Embryonic facial prominence (tissue), 1 donor: ENCODE results near the gene FBXO36.

ENCODE experiments used
- DNase-seq: peaks from one replicate; pipeline ENCODE4 v3.0.0-alpha.2; 2016; ENCODE audit errors: extremely low spot score

The FBXO36 gene

GRCh38 chr2:229970406-229970805 is 48.1 kb downstream of the FBXO36 start:
- DNase-seq: no peak

GRCh38 chr2:229971298-229971790 is 49.0 kb downstream of the FBXO36 start:
- DNase-seq: no peak

- DNase-seq: no peak
These were observed 52.0 kb downstream of the FBXO36 start for GRCh38 chr2:229974266-229974665.

- no peak for DNase-seq
These were observed 58.3 kb downstream of the FBXO36 start for GRCh38 chr2:229980431-229981184.

GRCh38 chr2:229993236-229993635 is 70.9 kb downstream of the FBXO36 start:
- no peak for DNase-seq

- DNase-seq: no peak
These were observed 74.0 kb downstream of the FBXO36 start for GRCh38 chr2:229996320-229996719.

GRCh38 chr2:229997565-229997964 is 75.3 kb downstream of the FBXO36 start:
- no peak for DNase-seq

GRCh38 chr2:230000118-230000841 is 78.0 kb downstream of the FBXO36 start:
- no peak for DNase-seq

- peak; percentile 22 for DNase-seq
These were observed 85.8 kb downstream of the FBXO36 start for GRCh38 chr2:230007931-230008707.

- DNase-seq: no peak
These were observed 86.4 kb downstream of the FBXO36 start for GRCh38 chr2:230008708-230009066.

GRCh38 chr2:230010501-230010900 is 88.2 kb downstream of the FBXO36 start:
- no peak for DNase-seq

GRCh38 chr2:230011617-230012016 is 89.3 kb downstream of the FBXO36 start:
- no peak for DNase-seq

GRCh38 chr2:230012267-230012884 is 90.1 kb downstream of the FBXO36 start:
- DNase-seq: no peak

- no peak for DNase-seq
These were observed 94.5 kb downstream of the FBXO36 start for GRCh38 chr2:230016844-230017243.

- no peak for DNase-seq
These were observed 95.8 kb downstream of the FBXO36 start for GRCh38 chr2:230018153-230018552.

- no peak for DNase-seq
These were observed 97.4 kb downstream of the FBXO36 start for GRCh38 chr2:230019742-230020141.

- no peak for DNase-seq
These were observed 101.0 kb downstream of the FBXO36 start for GRCh38 chr2:230023313-230023712.

GRCh38 chr2:230042195-230042594 is 119.9 kb downstream of the FBXO36 start:
- DNase-seq: no peak

- DNase-seq: no peak
These were observed 120.7 kb downstream of the FBXO36 start for GRCh38 chr2:230043025-230043424.

GRCh38 chr2:230043461-230043860 is 121.2 kb downstream of the FBXO36 start:
- no peak for DNase-seq

GRCh38 chr2:230046491-230046890 is 124.2 kb downstream of the FBXO36 start:
- no peak for DNase-seq
